MG63 (cell line): ENCODE measurements around the gene PITX2. TPM values are rescaled to one million over a fixed set of nuclear protein-coding genes. Genes with fewer than 3 reads are reported as not detected.

Experiments used
- DNase-seq: peaks from one replicate; pipeline ENCODE4 v3.0.0-alpha.2; 2020
- H3K27me3 ChIP-seq: fragments of 250-450 bp; sonication (Bioruptor Pico); 2 replicates; pipeline ENCODE4 v1.5.1; 2020; ENCODE audit warnings: mild to moderate bottlenecking, moderate library complexity
- H3K36me3 ChIP-seq: fragments of 250-450 bp; sonication (Bioruptor Pico); 2 replicates; pipeline ENCODE4 v1.5.1; 2020; ENCODE audit warnings: mild to moderate bottlenecking, moderate library complexity
- H3K4me3 ChIP-seq: fragments of 250-450 bp; sonication (Bioruptor Pico); 2 replicates; pipeline ENCODE4 v1.5.1; 2020; ENCODE audit warnings: mild to moderate bottlenecking, moderate library complexity
- H3K9me3 ChIP-seq: fragments of 250-450 bp; sonication (Bioruptor Pico); 2 replicates; pipeline ENCODE4 v1.5.1; 2020; ENCODE audit warnings: mild to moderate bottlenecking, moderate library complexity
- total RNA-seq: library from RNA; depleted of rRNA; stranded (reverse); fragments of >200 nt; shearing (Covaris generic); gene quantifications from 2 replicates; pipeline ENCODE4 v1.2.3, GENCODE V29; 2014; ENCODE audit warnings: low replicate concordance

Gene PITX2
- total RNA-seq, 1 experiment from 2014 or later = 6.7 TPM

DNA sequence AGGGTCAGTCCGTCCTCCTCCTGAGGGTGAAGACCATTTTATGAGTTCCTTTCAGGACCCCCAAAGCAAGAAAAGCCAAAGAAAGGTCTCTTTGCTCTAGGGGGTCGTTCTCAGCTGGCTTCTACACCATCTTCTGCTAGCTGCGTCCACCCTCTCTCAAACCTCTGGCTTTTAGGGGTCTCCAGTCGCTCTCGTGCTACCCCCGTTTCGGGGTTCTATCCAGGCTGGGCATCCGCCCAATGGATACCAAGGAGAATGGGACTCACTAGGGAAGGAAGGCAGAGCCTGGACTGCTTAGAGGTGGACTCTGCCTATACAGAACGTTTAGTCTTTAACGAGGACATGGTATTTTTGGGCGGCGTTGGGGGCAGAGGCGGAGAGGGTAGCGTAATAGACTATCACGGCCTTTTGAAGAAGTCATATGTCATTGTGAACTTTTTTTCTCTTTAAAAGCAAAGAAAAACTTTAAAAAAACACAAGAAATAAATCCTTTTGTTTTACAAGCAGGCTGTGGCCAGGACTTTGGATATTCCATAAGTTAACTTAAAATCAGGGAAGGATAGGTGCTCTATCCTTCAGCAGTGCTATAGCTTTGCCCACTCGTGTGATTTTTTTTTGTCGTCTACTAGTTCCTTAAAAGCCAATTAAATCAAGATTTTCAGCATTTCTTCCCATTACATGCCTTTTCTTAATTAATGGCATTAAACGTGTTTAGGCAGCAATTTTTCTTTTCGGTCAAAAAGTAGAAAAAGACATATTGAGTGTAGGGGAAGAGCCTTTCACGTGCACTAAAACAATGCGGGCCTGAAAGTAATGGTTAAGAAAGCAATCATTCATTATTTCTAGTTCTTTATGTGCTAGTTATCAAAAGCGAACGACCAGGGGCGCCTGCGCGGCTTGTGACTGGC lies 7.2 kb upstream of the PITX2 start:
- Histone ChIP-seq H3K9me3 (no peaks in the 10 kb centered on the region), H3K4me3 (no peak overlapping the region), H3K36me3 (no peaks in the 10 kb centered on the region), H3K27me3 (no peaks in the 10 kb centered on the region)
- no peak for DNase-seq

DNA sequence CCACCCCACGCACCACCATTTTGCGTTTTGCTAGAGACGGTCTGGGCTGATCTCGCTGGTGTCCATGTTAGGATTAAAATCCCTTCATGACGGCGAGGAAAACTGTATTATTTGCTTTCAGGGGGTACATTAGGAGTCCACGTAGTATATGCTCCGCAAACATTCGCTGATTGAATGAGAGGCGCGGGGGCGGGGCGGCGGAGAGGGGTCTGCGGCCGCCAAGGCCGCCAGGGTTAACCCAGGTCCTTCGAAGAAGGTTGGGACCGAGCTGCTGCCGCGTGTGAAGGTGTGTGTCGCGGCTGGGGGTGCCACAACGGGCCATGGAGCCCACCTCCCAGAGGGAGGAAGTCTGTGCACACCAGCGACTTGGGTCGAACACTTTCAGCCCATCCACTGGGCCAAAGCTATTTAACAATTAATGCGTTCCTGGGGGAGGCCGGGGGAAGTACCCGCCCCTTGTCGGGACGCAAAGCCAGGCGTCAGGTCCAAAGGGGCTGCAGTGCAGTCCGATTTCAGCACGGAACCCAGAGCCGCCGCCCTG lies 6.4 kb upstream of the PITX2 start:
- no peak for DNase-seq
- no peaks in the 10 kb centered on the region for H3K36me3 ChIP-seq

DNA sequence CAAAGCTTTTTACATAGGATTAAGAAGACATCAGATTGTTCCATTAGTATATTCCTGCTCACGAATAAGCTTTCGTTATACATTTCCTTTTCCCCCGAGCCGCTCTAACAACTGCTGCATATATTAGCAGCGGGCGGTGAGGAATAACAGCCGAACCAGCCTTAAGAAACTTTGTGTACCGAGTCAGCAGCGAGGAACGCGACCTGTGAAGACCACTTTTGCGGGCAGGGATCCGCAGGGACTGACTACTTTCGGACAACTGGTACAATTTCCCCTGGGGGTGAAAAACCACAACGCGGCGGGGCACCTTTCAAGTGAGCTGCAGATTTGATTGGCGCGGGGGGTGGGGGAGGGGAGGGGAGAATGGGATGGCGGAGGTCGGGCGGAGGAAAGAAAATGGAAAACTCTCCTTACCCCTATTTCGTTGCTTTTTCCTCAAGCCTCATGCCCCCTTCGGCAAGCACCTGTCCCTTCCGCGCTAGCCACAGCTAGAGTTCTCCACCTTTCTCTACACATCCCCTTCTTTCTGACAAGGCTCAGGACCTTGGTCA lies 5.9 kb upstream of the PITX2 start:
- no peak overlapping the region for H3K4me3 ChIP-seq
- no peaks in the 10 kb centered on the region for H3K36me3 ChIP-seq
- DNase-seq = no peak
- H3K27me3 ChIP-seq = no peaks in the 10 kb centered on the region
- no peaks in the 10 kb centered on the region for H3K9me3 ChIP-seq

More for the DNA sequence above, 6.4 kb upstream of the PITX2 start:
- H3K9me3 ChIP-seq = no peaks in the 10 kb centered on the region
- H3K4me3 ChIP-seq = no peak overlapping the region
- no peaks in the 10 kb centered on the region for H3K27me3 ChIP-seq

DNA sequence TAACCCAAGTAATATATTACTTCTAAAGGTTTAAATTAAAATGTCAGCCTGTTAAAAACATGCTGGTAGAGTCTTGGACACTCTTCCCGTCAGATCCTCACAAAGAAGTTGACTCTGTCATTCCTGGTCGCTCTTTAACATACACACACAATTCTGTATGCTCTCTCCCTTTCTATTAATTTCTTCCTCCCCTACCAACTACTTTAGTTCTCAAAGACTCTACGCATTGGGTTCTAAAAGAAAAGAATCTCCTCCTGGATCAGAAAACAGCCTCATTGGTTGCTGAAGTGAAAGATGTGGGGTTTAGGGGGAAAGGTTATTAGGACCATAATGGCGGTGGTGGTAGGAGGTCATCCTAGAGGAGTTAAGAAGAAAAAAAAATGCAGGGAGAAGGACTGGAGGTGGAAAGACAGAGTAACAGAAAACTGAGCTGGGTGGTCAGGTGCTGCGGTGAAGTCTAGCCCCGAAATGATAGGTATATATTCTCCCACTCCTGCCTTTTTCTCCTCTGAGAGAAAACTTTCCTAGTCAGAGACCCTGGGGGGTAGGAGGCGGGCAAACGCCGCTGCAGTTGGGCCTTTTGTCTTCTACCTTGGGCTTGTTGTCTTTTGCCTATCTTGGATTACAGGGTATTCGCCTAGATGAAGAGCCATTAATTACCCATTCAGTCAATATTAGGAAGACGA lies 5.2 kb upstream of the PITX2 start:
- H3K27me3 ChIP-seq = no peaks in the 10 kb centered on the region

DNA sequence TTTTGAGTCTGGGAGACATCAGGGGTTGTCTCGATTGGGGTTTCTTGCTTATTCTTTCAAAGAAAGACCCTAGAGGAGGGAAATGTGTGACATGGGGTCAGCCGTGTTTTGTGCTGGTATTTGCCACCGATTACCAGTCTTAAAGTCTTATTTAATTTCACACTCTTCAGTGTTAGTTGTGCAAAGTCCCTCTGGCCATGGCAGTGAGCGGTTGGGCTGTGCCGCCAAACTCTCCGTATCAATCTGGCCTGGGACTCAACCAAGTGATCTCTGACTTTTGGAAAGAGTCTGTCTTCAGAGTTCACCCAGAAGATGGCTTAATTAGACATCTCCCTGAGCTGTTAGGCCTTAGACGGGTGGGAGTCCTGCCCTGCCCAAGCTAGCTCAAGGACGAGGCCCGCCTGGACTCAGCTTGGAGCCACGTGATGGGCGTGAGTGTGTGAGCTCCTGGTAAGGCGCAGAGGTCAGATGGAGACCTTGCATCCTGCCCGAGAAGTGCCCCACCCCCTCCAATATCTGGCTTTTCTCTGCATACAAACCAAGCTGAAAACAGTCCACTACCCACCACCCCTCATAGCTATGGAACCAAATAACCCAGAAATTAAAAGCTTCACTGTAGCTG lies 3.8 kb upstream of the PITX2 start:
- H3K4me3 ChIP-seq = no peak overlapping the region
- DNase-seq = no peak
- H3K27me3 ChIP-seq = no peaks in the 10 kb centered on the region
- no peaks in the 10 kb centered on the region for H3K9me3 ChIP-seq
- H3K36me3 ChIP-seq = no peaks in the 10 kb centered on the region

More for the DNA sequence above, 5.2 kb upstream of the PITX2 start:
- Histone ChIP-seq H3K4me3 (no peak overlapping the region), H3K9me3 (no peaks in the 10 kb centered on the region), H3K36me3 (no peaks in the 10 kb centered on the region)
- no peak for DNase-seq

DNA sequence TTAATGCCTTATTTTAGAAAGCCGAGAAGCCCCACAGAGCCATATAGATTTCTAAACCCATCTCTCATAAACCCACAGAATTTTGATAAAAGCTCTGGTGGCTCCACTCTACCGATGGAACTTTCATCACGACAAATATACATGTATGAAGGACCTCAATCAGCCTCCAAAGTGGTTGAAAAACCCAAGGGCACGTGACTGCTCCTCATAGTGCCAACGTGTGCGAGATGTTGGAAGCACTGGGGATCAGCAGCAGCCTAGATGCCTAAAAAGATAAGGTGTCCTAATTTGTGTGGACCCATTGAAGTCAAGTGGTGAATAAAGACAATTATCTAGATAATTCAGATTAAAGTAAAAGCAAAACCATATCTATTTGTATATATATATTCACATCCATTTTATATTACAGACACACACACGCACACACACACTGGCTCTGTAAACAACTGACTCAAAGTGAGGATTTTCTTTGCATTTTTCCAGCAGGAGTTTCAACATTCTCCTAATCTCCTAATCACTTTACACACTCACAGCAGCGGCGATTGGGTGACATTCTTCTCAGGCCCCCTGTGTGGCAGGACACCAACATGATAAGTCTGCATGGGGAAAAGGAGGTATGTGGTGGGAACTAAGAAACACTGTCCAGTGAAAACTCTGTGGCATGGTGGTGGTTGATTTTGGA lies 2.8 kb upstream of the PITX2 start:
- Histone ChIP-seq H3K27me3 (no peaks in the 10 kb centered on the region), H3K4me3 (no peak overlapping the region), H3K9me3 (no peaks in the 10 kb centered on the region), H3K36me3 (no peaks in the 10 kb centered on the region)
- no peak for DNase-seq

DNA sequence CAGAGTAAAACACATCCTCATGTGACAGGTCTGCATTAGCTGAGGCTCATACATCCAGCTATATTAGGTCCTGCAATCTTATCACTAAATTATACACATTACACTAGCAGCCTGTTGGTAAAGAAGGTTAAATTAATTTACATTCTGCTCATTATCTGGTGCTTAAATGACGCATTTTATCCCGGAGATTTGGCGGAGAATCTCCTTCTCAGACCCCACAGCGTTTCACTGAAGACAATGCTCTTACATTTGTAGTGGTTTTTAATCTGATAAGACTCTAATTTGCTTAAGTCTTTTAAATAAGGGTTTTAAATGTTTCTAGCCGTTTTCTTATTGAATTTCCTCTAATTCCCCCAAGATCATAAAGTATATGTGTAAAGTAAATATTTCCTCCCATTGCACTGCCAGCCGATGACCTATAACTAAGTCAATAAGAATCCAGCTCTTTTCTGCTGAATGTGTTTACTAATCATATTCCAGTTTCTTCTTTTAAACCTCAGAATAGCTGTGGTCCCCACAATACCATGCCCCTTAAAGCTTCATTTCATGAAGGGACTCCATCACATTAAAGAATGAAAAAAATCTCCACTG lies 2.1 kb upstream of the PITX2 start:
- H3K4me3 ChIP-seq = no peak overlapping the region
- H3K36me3 ChIP-seq = no peaks in the 10 kb centered on the region
- no peak for DNase-seq
- H3K27me3 ChIP-seq = no peaks in the 10 kb centered on the region
- H3K9me3 ChIP-seq = no peaks in the 10 kb centered on the region

DNA sequence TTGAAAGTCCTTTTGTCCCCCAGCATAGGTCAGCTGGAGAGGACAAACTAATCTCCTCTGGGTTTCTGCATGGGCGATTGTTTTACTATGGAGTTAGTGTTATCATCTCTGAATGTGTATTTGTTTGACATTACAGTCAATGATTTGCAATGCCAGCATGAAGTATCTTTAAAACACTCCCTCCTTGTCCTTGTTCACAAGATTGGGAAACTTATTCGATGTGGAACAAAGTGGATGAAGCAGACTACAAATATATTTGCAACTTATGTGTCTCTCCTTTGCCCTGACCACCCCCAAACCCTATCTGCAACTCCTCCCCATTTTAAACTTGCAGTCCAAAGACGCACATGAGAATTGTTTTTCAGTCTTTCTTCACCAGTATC lies 1.5 kb upstream of the PITX2 start:
- DNase-seq = no peak
- Histone ChIP-seq H3K4me3 (no peak overlapping the region), H3K27me3 (no peaks in the 10 kb centered on the region), H3K9me3 (no peaks in the 10 kb centered on the region), H3K36me3 (no peaks in the 10 kb centered on the region)

DNA sequence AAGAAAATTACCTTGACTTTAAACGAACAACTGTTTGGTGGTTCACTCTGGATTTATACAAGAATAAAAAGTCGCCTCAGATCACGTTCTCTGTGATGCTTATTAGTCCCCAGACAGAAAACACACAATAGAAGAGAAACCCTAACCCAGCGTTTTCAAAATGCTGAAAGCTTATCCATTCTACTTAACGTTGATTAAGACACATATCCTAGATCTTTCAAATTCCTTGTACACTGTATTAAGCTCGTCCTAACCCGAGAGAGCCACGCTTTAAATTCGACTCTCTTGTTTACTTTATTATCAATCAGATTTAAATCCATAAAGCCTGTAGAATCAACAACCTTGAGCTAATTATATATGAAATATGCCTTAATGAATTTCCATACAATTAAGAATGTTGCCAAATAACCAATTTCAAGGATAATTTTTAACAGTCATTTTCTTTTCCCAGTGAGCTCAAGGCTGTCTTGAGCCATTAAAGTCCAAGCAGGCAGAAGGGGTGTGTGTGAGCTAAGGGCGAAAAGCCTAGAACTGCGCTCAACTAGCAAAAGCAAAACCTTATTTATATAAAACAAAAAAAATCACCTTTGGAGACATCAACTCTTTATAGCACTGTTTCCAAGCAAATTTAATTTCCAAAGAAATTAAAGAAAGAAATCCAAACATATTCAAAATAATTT lies 981 bp upstream of the PITX2 start:
- H3K27me3 ChIP-seq = no peaks in the 10 kb centered on the region
- H3K9me3 ChIP-seq = no peaks in the 10 kb centered on the region
- H3K36me3 ChIP-seq = no peaks in the 10 kb centered on the region
- DNase-seq = no peak
- H3K4me3 ChIP-seq = peak overlapping the region; percentile 61

DNA sequence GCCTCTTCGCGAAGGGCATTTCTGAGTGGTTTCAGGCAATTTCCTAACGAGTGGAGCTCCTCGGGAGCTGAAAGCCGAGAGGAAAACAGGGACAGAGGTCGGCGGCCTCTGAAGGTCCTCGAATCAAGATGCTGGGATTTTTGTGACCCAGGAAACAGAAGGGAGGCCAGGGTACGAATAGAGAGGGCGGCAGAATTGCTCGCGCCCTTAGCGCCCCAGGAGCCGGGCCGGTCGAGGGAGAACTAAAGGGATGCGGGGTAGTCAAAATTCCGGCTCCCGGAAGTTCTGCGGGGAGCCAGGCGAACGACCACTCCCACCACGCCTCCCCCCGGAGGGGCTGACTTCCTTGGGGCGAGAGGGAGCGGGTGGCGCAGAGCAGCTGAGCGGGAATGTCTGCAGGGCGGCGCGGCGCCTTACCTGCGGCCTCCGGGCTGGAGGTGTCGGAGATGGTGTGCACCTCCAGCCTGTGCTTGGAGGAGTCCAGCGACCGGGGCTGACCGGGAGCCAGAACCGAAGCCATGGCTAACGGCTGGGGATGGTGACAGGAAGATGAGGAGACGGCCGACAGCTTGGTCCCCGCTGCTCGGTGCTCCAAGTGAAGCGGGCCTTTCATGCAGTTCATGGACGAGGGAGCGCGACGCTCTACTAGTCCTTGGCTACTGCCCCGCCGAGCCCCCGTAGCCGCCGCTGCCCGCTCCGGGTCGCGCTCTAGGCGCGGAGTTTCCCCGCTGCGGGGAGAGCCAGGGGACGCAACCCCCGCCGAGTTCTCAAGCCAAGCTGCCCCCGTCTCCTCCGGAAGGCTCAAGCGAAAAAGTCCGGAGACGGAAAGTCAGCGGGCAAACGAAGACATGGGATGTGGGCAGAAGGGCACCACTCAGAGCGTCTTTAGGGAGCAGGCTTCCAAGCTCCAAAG lies 782 bp downstream of the PITX2 start:
- H3K4me3 ChIP-seq = peak overlapping the region; percentile 61
- DNase-seq = peak; percentile 22
- no peaks in the 10 kb centered on the region for H3K36me3 ChIP-seq
- H3K27me3 ChIP-seq = no peaks in the 10 kb centered on the region
- no peaks in the 10 kb centered on the region for H3K9me3 ChIP-seq

DNA sequence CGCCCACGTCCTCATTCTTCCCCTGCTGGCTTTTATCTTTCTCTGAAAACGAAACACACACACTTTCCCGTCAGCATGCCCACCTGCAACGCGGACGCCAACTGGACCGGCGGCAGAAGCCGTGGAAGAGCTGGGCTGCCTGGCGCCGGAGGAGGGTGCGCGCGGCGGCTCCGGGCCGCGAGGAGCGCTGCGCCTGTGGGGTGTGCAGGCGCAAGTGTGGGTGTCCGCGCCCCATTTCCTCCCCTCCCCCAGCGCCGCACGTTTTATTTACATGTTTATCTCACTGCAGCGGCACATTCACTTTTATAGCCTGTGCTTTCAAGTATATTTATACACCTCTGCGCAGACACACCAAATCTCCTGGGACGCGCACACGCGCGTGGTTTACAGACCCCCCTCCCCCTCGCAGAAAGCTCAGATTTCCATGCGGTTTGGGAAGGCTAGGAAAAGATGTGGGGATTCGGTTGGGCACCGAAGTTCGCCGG lies 1.5 kb downstream of the PITX2 start:
- Histone ChIP-seq H3K4me3 (peak overlapping the region; percentile 61), H3K27me3 (no peaks in the 10 kb centered on the region), H3K36me3 (no peaks in the 10 kb centered on the region), H3K9me3 (no peaks in the 10 kb centered on the region)
- DNase-seq = no peak

DNA sequence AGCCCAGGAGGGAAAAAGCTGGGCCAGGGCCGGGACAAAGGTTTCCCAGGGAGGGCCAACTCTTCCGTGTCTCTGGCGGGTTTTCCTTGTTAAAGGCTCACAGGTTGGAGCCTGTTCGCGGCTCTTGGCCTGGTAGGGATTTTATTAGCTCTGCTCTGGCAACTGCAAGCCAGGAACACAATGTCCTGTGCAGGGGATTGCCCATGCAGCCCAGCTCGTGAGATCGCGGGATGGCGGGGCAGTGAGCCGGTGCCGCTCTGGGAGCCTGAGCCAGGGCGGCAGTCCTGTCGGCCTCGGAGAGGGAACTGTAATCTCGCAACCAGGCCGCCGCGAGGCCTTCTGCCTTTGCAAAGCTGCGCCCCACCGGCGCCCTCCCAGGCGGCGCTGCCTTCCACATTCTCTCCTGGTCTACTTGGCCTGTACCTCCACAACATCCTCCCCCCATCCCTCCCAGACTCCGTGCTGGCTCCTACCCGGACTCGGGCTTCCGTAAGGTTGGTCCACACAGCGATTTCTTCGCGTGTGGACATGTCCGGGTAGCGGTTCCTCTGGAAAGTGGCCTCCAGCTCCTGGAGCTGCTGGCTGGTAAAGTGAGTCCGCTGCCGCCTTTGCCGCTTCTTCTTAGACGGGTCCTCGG lies 2.1 kb downstream of the PITX2 start:
- no peaks in the 10 kb centered on the region for H3K27me3 ChIP-seq
- peak; percentile 53 for DNase-seq
- H3K4me3 ChIP-seq = peak overlapping the region; percentile 61
- H3K36me3 ChIP-seq = no peaks in the 10 kb centered on the region
- H3K9me3 ChIP-seq = no peaks in the 10 kb centered on the region

DNA sequence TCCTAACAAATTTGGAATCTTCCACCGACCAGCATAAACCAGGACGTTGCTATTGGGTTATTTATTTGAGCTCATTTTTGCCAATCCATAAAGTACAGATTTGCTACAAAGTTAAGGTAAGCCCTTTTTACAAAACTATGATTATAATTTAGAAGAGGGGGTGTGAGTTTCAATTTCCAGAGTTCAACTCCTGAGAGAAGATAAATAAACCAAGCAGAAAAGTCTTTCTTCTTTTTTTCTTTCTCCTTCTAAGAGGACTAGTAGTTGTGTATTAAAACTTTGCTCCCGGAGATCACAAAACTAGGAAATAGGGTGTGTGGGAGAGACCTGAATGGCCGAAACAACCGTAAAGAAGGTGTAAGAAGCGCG lies 2.6 kb downstream of the PITX2 start:
- no peak for DNase-seq
- no peaks in the 10 kb centered on the region for H3K9me3 ChIP-seq
- H3K36me3 ChIP-seq = no peaks in the 10 kb centered on the region
- H3K4me3 ChIP-seq = peak overlapping the region; percentile 61
- no peaks in the 10 kb centered on the region for H3K27me3 ChIP-seq

DNA sequence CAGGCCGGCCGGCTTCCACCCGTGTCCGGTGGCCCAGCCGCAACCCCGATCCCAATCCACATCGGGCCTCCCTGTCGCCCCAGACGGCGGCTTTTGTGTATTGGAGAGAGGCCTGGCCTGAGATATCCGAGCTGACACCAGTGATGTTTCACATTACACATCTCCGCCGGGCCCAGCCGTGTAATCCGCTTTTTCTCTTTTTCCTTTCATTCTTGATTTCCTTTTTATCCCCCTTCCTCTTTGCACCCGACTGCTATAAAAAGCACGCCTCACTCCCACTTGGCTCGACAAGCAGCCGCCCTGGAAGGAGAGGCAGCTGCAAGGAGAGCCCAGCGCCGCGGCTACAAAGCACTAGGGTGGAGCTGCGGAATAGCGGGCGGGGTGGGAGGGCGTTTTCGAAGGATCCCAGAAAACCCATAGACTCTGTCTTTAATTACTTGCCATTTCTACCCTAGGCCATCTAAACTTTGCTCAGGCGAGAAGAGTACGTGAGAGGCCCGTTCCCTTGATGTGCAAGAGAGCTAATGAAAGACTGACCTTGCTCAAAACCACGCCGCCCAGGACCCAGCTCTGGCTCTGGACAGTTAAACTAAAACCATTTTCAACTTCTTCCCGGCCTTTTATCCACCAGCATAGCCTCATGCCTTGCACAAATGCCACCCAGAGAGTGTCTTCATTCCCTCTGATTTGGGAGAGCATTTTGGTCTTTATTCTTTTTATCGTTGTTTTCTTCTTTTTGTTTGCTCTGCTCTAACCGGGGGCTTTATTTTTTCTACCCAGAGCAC lies 3.2 kb downstream of the PITX2 start:
- H3K36me3 ChIP-seq = no peaks in the 10 kb centered on the region
- H3K4me3 ChIP-seq = peak overlapping the region; percentile 61
- H3K9me3 ChIP-seq = no peaks in the 10 kb centered on the region
- no peaks in the 10 kb centered on the region for H3K27me3 ChIP-seq
- peak; percentile 22 for DNase-seq
